Fibroblast of lung (primary cell): ENCODE data around the gene IRAK1. TPM values are rescaled to one million over a fixed set of nuclear protein-coding genes. Genes with fewer than 3 reads are reported as not detected.

Source experiments
- DNase-seq, 2 donors: peaks; one replicate each; pipeline versions ENCODE4 v3.0.0 to v3.0.0-alpha.2; 2010; ENCODE audit warnings: low read depth in 2 of 2
- H2AFZ ChIP-seq: 2 replicates; pipeline ENCODE4 v1.5.1; 2012; ENCODE audit warnings: low read length, control low read depth, inconsistent platforms
- H3K27ac ChIP-seq: 2 replicates; pipeline ENCODE4 v1.5.1; 2011; ENCODE audit warnings: low read length, control low read depth; ENCODE audit not compliant: insufficient read depth
- H3K27me3 ChIP-seq: 2 replicates; pipeline ENCODE4 v1.5.1; 2011; ENCODE audit warnings: mild to moderate bottlenecking, low read length; ENCODE audit not compliant: control insufficient read depth, insufficient read depth
- H3K36me3 ChIP-seq: 2 replicates; pipeline ENCODE4 v1.5.1; 2011; ENCODE audit warnings: low read length; ENCODE audit not compliant: control insufficient read depth, insufficient read depth
- H3K4me1 ChIP-seq: 2 replicates; pipeline ENCODE4 v1.5.1; 2011; ENCODE audit warnings: low read length; ENCODE audit not compliant: control insufficient read depth, insufficient read depth; ENCODE audit errors: extremely low read depth
- H3K4me2 ChIP-seq: 2 replicates; pipeline ENCODE4 v1.5.1; 2011; ENCODE audit warnings: low read length, control low read depth; ENCODE audit not compliant: insufficient read depth; ENCODE audit errors: extremely low read depth
- H3K4me3 ChIP-seq, 4 experiments: fragments of 200-600 bp in 1 of 4; sonication (generic) in 1 of 4; replicated peaks in 1 of 4; 2 replicates each; pipeline ENCODE4 v1.5.1; 2011 to 2016; ENCODE audit warnings: low read length in 4 of 4, low read depth in 3 of 4, mild to moderate bottlenecking in 3 of 4, control low read depth in 2 of 4, inconsistent platforms in 1 of 4, mixed read lengths in 1 of 4; ENCODE audit not compliant: insufficient read depth in 1 of 4; ENCODE audit errors: control extremely low read depth in 1 of 4
- H3K79me2 ChIP-seq: 2 replicates; pipeline ENCODE4 v1.5.1; 2012; ENCODE audit warnings: mild to moderate bottlenecking, low read length, inconsistent platforms; ENCODE audit not compliant: control insufficient read depth, insufficient read depth
- H3K9ac ChIP-seq: 2 replicates; pipeline ENCODE4 v1.5.1; 2011; ENCODE audit warnings: mild to moderate bottlenecking, low read length, control low read depth; ENCODE audit not compliant: insufficient read depth
- H3K9me3 ChIP-seq: 2 replicates; pipeline ENCODE4 v1.5.1; 2012; ENCODE audit warnings: low read depth, low read length; ENCODE audit not compliant: control insufficient read depth, insufficient read depth
- H4K20me1 ChIP-seq: 2 replicates; pipeline ENCODE4 v1.5.1; 2011; ENCODE audit warnings: low read length; ENCODE audit not compliant: control insufficient read depth, insufficient read depth; ENCODE audit errors: extremely low read depth
- CTCF ChIP-seq, 2 donors: IDR thresholded peaks in 1 of 2; conservative IDR thresholded peaks in 1 of 2; 1 replicate in 1 of 2; 2 replicates in 1 of 2; pipeline ENCODE4 v1.5.1; 2011 to 2012; ENCODE audit warnings: low read length in 2 of 2, control low read depth in 1 of 2, inconsistent platforms in 1 of 2, low read depth in 1 of 2, mild to moderate bottlenecking in 1 of 2
- EZH2 ChIP-seq: IDR thresholded peaks from 2 replicates; pipeline ENCODE4 v1.5.1; 2012; ENCODE audit warnings: low read length, control low read depth, mild to moderate bottlenecking; ENCODE audit errors: missing control alignments
- polyA plus RNA-seq, 2 donors: library from polyadenylated mRNA; depleted of rRNA in 1 of 2; stranded (reverse) in 1 of 2; unstranded in 1 of 2; fragments of >200 nt; gene quantifications; 2 replicates each; pipeline ENCODE4 v1.2.1, GENCODE V29; 2011 to 2012; ENCODE audit warnings: missing spikeins in 1 of 2
- total RNA-seq: library from RNA; depleted of rRNA; stranded (reverse); fragments of >200 nt; gene quantifications from 2 replicates; pipeline ENCODE4 v1.2.1, GENCODE V29; 2014

The IRAK1 gene
- total and polyA plus RNA-seq, 2 donors (not counting 1 experiment from before 2014, with no cell fraction given): 25.9 to 65.9 TPM

- no peak overlapping the region for H3K9ac ChIP-seq
- H3K4me3 ChIP-seq: no peak overlapping the region
- no peak for DNase-seq
- H2AFZ ChIP-seq: no peak overlapping the region
- peaks cover 17% of the 10 kb centered on the region for H3K79me2 ChIP-seq
- peaks cover 2% of the 10 kb centered on the region for H3K36me3 ChIP-seq
- TF ChIP-seq EZH2 (no peak), CTCF (conservative IDR thresholded peaks at IDR 0.05 in 1 of 2, IDR thresholded peaks at IDR 0.05 in 1 of 2; ENCODE audit: low read depth in 1 of 2, low read length in 2 of 2) (no peak)
- no peak overlapping the region for H3K4me2 ChIP-seq
- peaks cover 14% of the 10 kb centered on the region for H3K4me1 ChIP-seq
- H3K27me3 ChIP-seq: no peaks in the 10 kb centered on the region
- no peak overlapping the region for H3K27ac ChIP-seq
- H3K9me3 ChIP-seq: no peaks in the 10 kb centered on the region
- H4K20me1 ChIP-seq: no peaks in the 10 kb centered on the region
Measured at GRCh38 chrX:154038656-154039055, 19.0 kb upstream of the IRAK1 start.

- H2AFZ ChIP-seq: no peak overlapping the region
- peaks cover 19% of the 10 kb centered on the region for H3K79me2 ChIP-seq
- no peak overlapping the region for H3K4me3 ChIP-seq
- DNase-seq: no peak
- no peak overlapping the region for H3K27ac ChIP-seq
- no peaks in the 10 kb centered on the region for H3K9me3 ChIP-seq
- peaks cover 8% of the 10 kb centered on the region for H3K4me1 ChIP-seq
- H3K36me3 ChIP-seq: peaks cover 2% of the 10 kb centered on the region
- H3K4me2 ChIP-seq: no peak overlapping the region
- H3K27me3 ChIP-seq: no peaks in the 10 kb centered on the region
- H3K9ac ChIP-seq: no peak overlapping the region
- TF ChIP-seq CTCF (conservative IDR thresholded peaks at IDR 0.05 in 1 of 2, IDR thresholded peaks at IDR 0.05 in 1 of 2; ENCODE audit: low read depth in 1 of 2, low read length in 2 of 2): no peak
- no peaks in the 10 kb centered on the region for H4K20me1 ChIP-seq
Measured at GRCh38 chrX:154037754-154038153, 18.1 kb upstream of the IRAK1 start.

- peaks cover 2% of the 10 kb centered on the region for H3K4me1 ChIP-seq
- H3K36me3 ChIP-seq: peaks cover 5% of the 10 kb centered on the region
- no peak overlapping the region for H3K4me3 ChIP-seq
- H4K20me1 ChIP-seq: no peaks in the 10 kb centered on the region
- H3K27ac ChIP-seq: no peak overlapping the region
- H2AFZ ChIP-seq: no peak overlapping the region
- TF ChIP-seq CTCF (conservative IDR thresholded peaks at IDR 0.05 in 1 of 2, IDR thresholded peaks at IDR 0.05 in 1 of 2; ENCODE audit: low read depth in 1 of 2, low read length in 2 of 2) (no peak), EZH2 (no peak)
- H3K9me3 ChIP-seq: no peaks in the 10 kb centered on the region
- H3K79me2 ChIP-seq: peaks cover 19% of the 10 kb centered on the region
- H3K27me3 ChIP-seq: no peaks in the 10 kb centered on the region
- no peak for DNase-seq
- no peak overlapping the region for H3K9ac ChIP-seq
- H3K4me2 ChIP-seq: no peak overlapping the region
Measured at GRCh38 chrX:154036513-154036912, 16.8 kb upstream of the IRAK1 start.
